NCI-H1092 treated with DMSO at 0.1 percent for 48 hours (cell line): ENCODE measurements around the gene SLC9A7.
A peak's percentile ranks its signal among the peaks of the same experiment; 100 is the strongest.

Source experiments
- DNase-seq: peaks from one replicate; lab custom pipeline; 2025; lab: John Stamatoyannopoulos, UW

SLC9A7 gene

GRCh38 chrX:46573331-46573891 lies 185.5 kb downstream of the SLC9A7 start, which contains the start of gene CHST7:
Gene CHST7, plus strand, starts transcription at chrX:46573765. Its CDS starts 167 bp downstream, at chrX:46573932.
- peak; percentile 83 for DNase-seq

GRCh38 chrX:46572340-46572936 lies 186.5 kb downstream of the SLC9A7 start:
- DNase-seq: no peak

DNA sequence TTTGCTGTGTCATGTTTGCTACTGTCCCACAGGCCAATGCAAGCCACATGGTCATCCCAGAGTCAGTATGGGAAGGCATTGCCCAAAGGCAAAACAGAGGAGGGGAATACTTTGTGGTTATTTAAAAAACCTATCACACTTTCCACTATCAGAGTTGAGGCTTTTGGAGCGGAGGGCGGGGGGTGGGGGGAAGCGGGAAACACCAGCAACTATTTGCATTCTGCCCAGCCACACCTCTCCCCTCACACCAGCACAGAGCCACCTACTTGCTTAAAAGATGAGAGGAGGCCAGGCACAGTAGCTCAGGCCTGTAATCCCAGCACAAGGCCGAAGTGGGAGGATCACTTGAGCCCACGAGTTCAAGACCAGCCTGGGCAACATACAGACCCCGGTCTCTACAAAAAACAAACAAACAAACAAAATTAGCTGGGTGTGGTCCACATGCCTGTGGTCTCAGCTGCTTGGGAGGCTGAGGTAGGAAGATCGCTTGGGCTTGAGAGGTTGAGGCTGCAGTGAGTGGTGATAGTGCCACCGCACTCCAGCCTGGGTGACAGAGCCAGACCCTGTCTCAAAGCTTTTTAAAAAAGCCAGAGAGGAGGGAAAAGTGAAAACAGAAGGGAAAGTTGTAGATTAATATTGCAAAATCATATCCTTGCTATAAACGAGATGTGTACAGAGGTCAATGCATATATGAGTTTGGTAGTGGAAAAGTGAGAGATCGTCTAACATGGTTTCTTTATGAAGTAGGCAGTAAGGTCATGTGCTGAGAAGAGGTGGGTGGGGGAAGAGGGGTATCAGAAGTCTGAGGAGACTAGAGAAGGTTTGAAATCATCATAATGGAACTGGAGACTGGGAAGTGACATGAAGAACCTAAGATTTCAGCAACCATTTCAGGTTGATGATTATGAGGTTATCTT lies 187.2 kb downstream of the SLC9A7 start:
- DNase-seq: no peak

DNA sequence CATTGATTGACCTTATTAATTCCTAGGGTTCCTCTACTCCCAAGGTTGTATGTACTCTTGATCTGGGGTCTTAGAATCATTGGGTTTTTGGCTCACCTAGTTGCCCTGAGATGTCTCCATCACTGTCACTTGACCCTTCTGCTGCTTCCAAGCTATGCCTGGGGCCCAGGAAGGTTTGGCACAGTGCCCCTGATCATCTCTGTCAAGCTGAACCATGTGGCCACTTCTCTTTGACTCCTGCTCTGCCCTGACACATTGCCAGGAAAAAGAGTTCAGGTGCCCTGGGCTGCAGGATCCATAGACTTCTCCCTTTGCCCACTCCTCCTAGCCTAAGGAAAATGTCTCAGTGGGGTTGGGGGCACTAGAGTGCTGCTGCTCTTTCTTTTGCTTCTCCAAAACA lies 189.3 kb downstream of the SLC9A7 start:
- DNase-seq: no peak

GRCh38 chrX:46567388-46567787 lies 191.5 kb downstream of the SLC9A7 start:
- DNase-seq: no peak

DNA sequence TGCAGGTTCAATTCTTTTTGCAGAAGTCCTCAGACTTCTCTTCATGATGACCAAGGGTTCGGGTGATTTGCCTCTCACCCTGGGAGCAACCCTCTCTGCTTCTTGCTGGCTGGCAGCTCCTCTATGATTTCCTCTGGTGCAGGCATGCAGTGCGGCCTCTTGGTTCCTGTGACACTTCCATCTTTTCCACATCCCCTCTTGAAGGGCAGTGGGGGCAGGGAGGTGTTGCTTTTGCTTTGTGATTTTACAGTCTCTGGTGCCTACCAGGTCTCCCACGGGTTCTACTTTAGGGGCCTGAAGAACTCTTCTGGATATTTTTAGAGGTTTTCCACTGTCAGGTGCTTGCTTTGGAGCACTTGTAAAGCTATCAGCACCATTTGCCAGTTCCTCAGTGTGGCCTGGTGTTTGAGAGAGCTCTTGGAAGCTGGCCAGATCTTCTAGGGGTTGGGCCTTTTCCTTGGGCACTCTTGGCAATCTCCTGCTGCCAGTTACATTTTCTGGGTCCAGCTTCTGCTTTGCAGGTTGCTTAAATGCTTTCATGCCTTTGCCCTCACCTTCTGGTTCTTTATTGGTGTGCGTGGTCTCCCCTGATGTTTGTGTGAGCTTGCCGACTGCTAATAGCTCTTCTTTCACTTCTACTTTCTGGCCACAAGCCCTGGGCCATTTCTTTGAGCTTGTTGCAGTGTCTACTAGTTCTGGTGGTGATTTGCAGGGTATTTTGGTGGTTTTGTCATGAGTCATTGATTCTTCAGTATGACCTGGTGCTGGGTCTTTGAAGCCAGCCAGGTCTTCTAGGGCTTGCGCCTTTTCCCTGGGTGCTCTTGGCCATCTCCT lies 196.9 kb downstream of the SLC9A7 start:
- no peak for DNase-seq

DNA sequence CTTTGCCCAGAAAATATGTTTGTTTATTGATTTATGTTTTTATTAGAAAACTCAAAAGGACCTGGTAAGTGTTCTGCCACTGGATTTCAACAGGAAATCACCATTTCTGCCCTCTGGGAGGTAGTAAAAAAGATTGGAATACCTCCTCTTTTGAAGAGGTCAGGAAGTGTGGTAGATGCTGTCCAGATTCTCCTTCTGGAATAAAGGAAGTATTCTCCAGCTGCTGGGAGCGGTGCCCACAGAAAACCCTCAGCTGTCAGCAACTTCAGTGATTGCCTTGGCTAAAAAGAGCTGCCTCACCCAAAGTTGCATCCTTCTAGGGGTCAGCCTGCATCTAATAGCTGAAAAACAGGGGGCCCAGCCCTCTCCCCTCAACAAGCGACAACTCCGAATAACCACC lies 199.9 kb downstream of the SLC9A7 start:
- DNase-seq: no peak

DNA sequence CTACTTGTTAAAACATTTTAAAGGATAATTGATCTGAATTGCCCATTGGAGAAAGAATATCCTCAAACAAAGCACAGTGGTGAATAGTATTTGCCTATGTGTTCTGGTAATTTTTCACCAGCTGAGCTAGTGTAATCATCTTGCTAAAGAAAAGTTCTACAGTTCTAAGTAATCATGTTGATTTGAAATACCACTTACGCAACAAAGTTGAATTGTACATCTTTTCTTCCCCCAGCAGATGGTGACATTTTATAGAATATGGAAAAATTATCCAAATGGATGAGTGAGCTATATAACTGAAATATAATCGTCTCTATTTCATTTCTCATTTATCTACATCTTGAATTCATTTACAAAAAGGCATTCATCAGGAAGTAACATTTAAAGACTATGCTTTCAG lies 204.0 kb downstream of the SLC9A7 start:
- DNase-seq: no peak

- no peak for DNase-seq
Observed at GRCh38 chrX:46553935-46554334, 205.0 kb downstream of the SLC9A7 start.

GRCh38 chrX:46551494-46552128 lies 207.3 kb downstream of the SLC9A7 start:
- no peak for DNase-seq

- no peak for DNase-seq
Observed at GRCh38 chrX:46549914-46550313, 209.0 kb downstream of the SLC9A7 start.
